GM12878 (cell line): ENCODE data around the gene KIFAP3. TPM values are rescaled to one million over a fixed set of nuclear protein-coding genes. Genes with fewer than 3 reads are reported as not detected.

Experiments
- ATAC-seq: fragments of 200-7000 bp; cut with Tn5 transposase; 3 replicates; pipeline ENCODE4 v1.9.1; 2020; ENCODE audit warnings: mild to moderate bottlenecking, moderate library complexity
- BruUV-seq: library from RNA; stranded (reverse); fragments of 400-500 nt; replicated peaks from 2 replicates; lab custom pipeline; 2021; lab: Mats Ljungman, UMichigan
- CTCF ChIA-PET: fragments of 300-600 bp; sonication (Branson Sonifier 250); formaldehyde crosslinking; extraction: SDS; loops from one replicate; lab custom pipeline; 2021; ENCODE audit warnings: inconsistent platforms; lab: Yijun Ruan, JAX
- POLR2A ChIA-PET: fragments of 350-600 bp; formaldehyde crosslinking; extraction: SDS; loops from one replicate; lab custom pipeline; 2021; ENCODE audit warnings: inconsistent platforms; lab: Charles Lee
- RAD21 ChIA-PET: fragments of 300-600 bp; sonication (Branson Sonifier 250); formaldehyde crosslinking; loops from one replicate; lab custom pipeline; 2023; ENCODE audit warnings: antibody characterized with exemption; ENCODE audit not compliant: unreplicated experiment; lab: Charles Lee
- SMC1A ChIA-PET: fragments of 300-600 bp; sonication (Branson Sonifier 250); formaldehyde crosslinking; loops from one replicate; lab custom pipeline; 2023; ENCODE audit not compliant: unreplicated experiment, uncharacterized antibody; lab: Charles Lee
- DNase-seq: peaks from one replicate; pipeline ENCODE4 v3.0.0-alpha.2; 2011; ENCODE audit warnings: low read depth, low spot score
- FAIRE-seq: peaks from 3 replicates; lab custom pipeline; 2011; peaks lifted over from hg19 to GRCh38; lab: Jason Lieb, UNC
- H2AFZ ChIP-seq: 2 replicates; pipeline ENCODE4 v1.6.0; 2011; ENCODE audit warnings: low read depth, low read length, control low read depth; ENCODE audit not compliant: control insufficient read depth
- H3K27ac ChIP-seq: 2 replicates; pipeline ENCODE4 v1.5.1; 2011; ENCODE audit warnings: control low read depth; ENCODE audit not compliant: control insufficient read depth, insufficient read depth
- H3K27me3 ChIP-seq, 2 experiments: replicated peaks in 1 of 2; 2 replicates each; pipeline versions ENCODE4 v1.6.0 to v1.6.1; 2011; ENCODE audit warnings: low read length in 1 of 2; ENCODE audit not compliant: control insufficient read depth in 2 of 2, insufficient read depth in 2 of 2
- H3K36me3 ChIP-seq, 2 experiments: 2 replicates each; pipeline ENCODE4 v1.5.1; 2011; ENCODE audit warnings: low read length in 1 of 2; ENCODE audit not compliant: control insufficient read depth in 2 of 2, insufficient read depth in 2 of 2
- H3K4me1 ChIP-seq: 2 replicates; pipeline ENCODE4 v1.6.1; 2011; ENCODE audit warnings: mild to moderate bottlenecking, low read length, moderate library complexity, mixed read lengths; ENCODE audit not compliant: control insufficient read depth, insufficient read depth
- H3K4me2 ChIP-seq: 2 replicates; pipeline ENCODE4 v1.6.0; 2011; ENCODE audit warnings: control low read depth; ENCODE audit not compliant: control insufficient read depth, insufficient read depth
- H3K4me3 ChIP-seq: fragments of 200-600 bp; sonication (generic); 2 replicates; pipeline ENCODE4 v1.5.1; 2016
- H3K79me2 ChIP-seq: 2 replicates; pipeline ENCODE4 v1.6.0; 2011; ENCODE audit warnings: low read length; ENCODE audit not compliant: control insufficient read depth, insufficient read depth
- H3K9ac ChIP-seq: 2 replicates; pipeline ENCODE4 v1.8.0; 2011; ENCODE audit warnings: low read length, control low read depth, mixed read lengths; ENCODE audit not compliant: control insufficient read depth, insufficient read depth
- H3K9me3 ChIP-seq: replicated peaks from 3 replicates; pipeline ENCODE4 v1.5.1; 2011; ENCODE audit warnings: mild to moderate bottlenecking, low read length; ENCODE audit not compliant: control insufficient read depth, insufficient read depth
- H4K20me1 ChIP-seq: 2 replicates; pipeline ENCODE4 v1.6.0; 2011; ENCODE audit not compliant: control insufficient read depth, insufficient read depth
- BACH1 ChIP-seq: fragments of 450-650 bp; IDR thresholded peaks from 2 replicates; pipeline ENCODE4 v1.6.1; 2017; ENCODE audit warnings: mild to moderate bottlenecking, borderline replicate concordance
- CBX5 ChIP-seq: sonication (generic); IDR thresholded peaks from 2 replicates; pipeline ENCODE4 v1.6.1; 2016; ENCODE audit warnings: low read depth, moderate library complexity, mild to moderate bottlenecking, inconsistent platforms
- HDAC6 ChIP-seq: fragments of 200-600 bp; sonication (generic); IDR thresholded peaks from one replicate; pipeline ENCODE4 v1.8.0; 2017; ENCODE audit warnings: antibody characterized with exemption; ENCODE audit not compliant: unreplicated experiment
- HDGF ChIP-seq: fragments of 450-650 bp; IDR thresholded peaks from 2 replicates; pipeline ENCODE4 v1.6.1; 2016; ENCODE audit warnings: antibody characterized with exemption
- IRF3 ChIP-seq: fragments of 450-650 bp; IDR thresholded peaks from 2 replicates; pipeline ENCODE4 v1.6.1; 2014; ENCODE audit warnings: mild to moderate bottlenecking
- JUND ChIP-seq: IDR thresholded peaks from 2 replicates; pipeline ENCODE4 v1.6.1; 2012; ENCODE audit warnings: low read depth, mild to moderate bottlenecking, low read length, improper control_type of control experiment, moderate library complexity
- KDM1A ChIP-seq: fragments of 200-600 bp; sonication (generic); IDR thresholded peaks from 2 replicates; pipeline ENCODE4 v1.6.1; 2016; ENCODE audit warnings: borderline replicate concordance
- MAX ChIP-seq: IDR thresholded peaks from 2 replicates; pipeline ENCODE4 v1.6.1; 2012; ENCODE audit warnings: low read depth, low read length, improper control_type of control experiment
- RELA ChIP-seq: fragments of 450-650 bp; IDR thresholded peaks from 2 replicates; pipeline ENCODE4 v1.8.0; 2014; ENCODE audit warnings: borderline replicate concordance; ENCODE audit not compliant: partially characterized antibody
- RELB ChIP-seq: fragments of 450-650 bp; IDR thresholded peaks from 2 replicates; pipeline ENCODE4 v1.6.1; 2017; ENCODE audit warnings: low read depth, mild to moderate bottlenecking, moderate library complexity
- SUZ12 ChIP-seq: fragments of 200-600 bp; sonication (generic); IDR thresholded peaks from one replicate; pipeline ENCODE4 v1.6.1; 2018; ENCODE audit warnings: antibody characterized with exemption, mild to moderate bottlenecking; ENCODE audit not compliant: unreplicated experiment
- ZNF274 ChIP-seq: IDR thresholded peaks from one replicate; pipeline ENCODE4 v1.8.0; 2011; ENCODE audit not compliant: insufficient read length, insufficient read depth
- ZNF592 ChIP-seq: fragments of 450-650 bp; IDR thresholded peaks from 2 replicates; pipeline ENCODE4 v1.6.1; 2017; ENCODE audit warnings: mild to moderate bottlenecking, moderate library complexity
- WGBS: methylation state at CpG from one replicate; pipeline ENCODE4 v1.1.6; 2016; ENCODE audit warnings: low lambda C conversion rate; ENCODE audit not compliant: insufficient replicate concordance, insufficient coverage; ENCODE audit errors: missing lambda C conversion rate; 5-methylcytosine and 5-hydroxymethylcytosine counted together
- in situ Hi-C: fragments of 300-500 bp; cut with MboI; formaldehyde crosslinking; loops from 9 replicates; pipeline ENCODE4 v1.14.3; 2018; ENCODE audit warnings: mixed read lengths
- intact Hi-C: fragments of 100-400 bp; cut with micrococcal nuclease; formaldehyde crosslinking; loops from one replicate; pipeline ENCODE4 v1.14.2; 2022; ENCODE audit not compliant: unreplicated experiment
- polyA plus RNA-seq, 11 experiments: library from polyadenylated mRNA; depleted of rRNA in 4 of 11; unstranded in 6 of 11; stranded (reverse) in 5 of 11; fragments of >200 nt; fragmentation: Nextera tagmentation in 4 of 11; fragmentation: Illumina TruSeq in 1 of 11; extraction: Ambion mirVana in 4 of 11; extraction: Trizol in 1 of 11; gene quantifications; 1 replicate in 1 of 11; 2 replicates in 10 of 11; pipeline versions ENCODE4 v1.2.1 to v1.2.3, GENCODE V29; 2011 to 2016; ENCODE audit warnings: inconsistent platforms in 2 of 11, missing spikeins in 2 of 11, low read depth in 1 of 11
- total RNA-seq, 4 experiments: library from RNA; depleted of rRNA in 3 of 4; stranded (reverse); fragments of >200 nt in 3 of 4; fragmentation: Illumina TruSeq in 1 of 4; extraction: Trizol in 1 of 4; gene quantifications; 2 replicates each; pipeline versions ENCODE4 v1.2.1 to v1.2.3, GENCODE V29; 2013 to 2021

KIFAP3 gene
- total and polyA plus RNA-seq, 10 of the 15 experiments (the other 5 are each of a cell fraction or from before 2014, with no cell fraction given): 13.7 to 100 (median 18.9) TPM

- H3K79me2 ChIP-seq: no peaks in the 10 kb centered on the region
- 18% methylated on average over 2 of the region's 2 CpGs for WGBS
- H3K9me3 ChIP-seq: no peaks in the 10 kb centered on the region
- H4K20me1 ChIP-seq: no peaks in the 10 kb centered on the region
- H3K36me3 ChIP-seq: no peaks in the 10 kb centered on the region
- H3K9ac ChIP-seq: no peak overlapping the region
- RAD21 ChIA-PET: no interaction called here
- POLR2A ChIA-PET: no interaction called here
- CTCF ChIA-PET: interaction anchor here (0.6 to 1.3 kb wide), 3 partner anchors 8 to 603 kb away, joined by 3 read pairs; no protein-coding TSS in a partner anchor
- SMC1A ChIA-PET: interaction anchor here (1.0 to 1.4 kb wide), 3 partner anchors 11 to 230 kb away, joined by 3 to 5 read pairs (median 4); no protein-coding TSS in a partner anchor
- TF ChIP-seq CBX5 (no peak), RELA (no peak), HDAC6 (no peak), ZNF592 (no peak), MAX (no peak), BACH1 (no peak), RELB (no peak), SUZ12 (no peak), KDM1A (no peak), ZNF274 (no peak), JUND (no peak), IRF3 (no peak), HDGF (no peak)
- no peak overlapping the region for H3K4me2 ChIP-seq
- ATAC-seq (no peak), FAIRE-seq (no peak), DNase-seq (no peak)
- in situ Hi-C loops (no loop called here), intact Hi-C loops (no loop called here)
- BruUV-seq: no TSS peak
- H3K4me3 ChIP-seq: no peak overlapping the region
- H3K4me1 ChIP-seq: no peaks in the 10 kb centered on the region
- H3K27ac ChIP-seq: no peak overlapping the region
- H2AFZ ChIP-seq: no peak overlapping the region
- no peaks in the 10 kb centered on the region for H3K27me3 ChIP-seq
Measured at GRCh38 chr1:170085091-170085490, 10.6 kb upstream of the KIFAP3 start.
